GM12878 (cell line): ENCODE measurements around the gene SRD5A1. TPM values are rescaled to one million over a fixed set of nuclear protein-coding genes. Genes with fewer than 3 reads are reported as not detected.

Experiments used
- ATAC-seq: fragments of 200-7000 bp; cut with Tn5 transposase; 3 replicates; pipeline ENCODE4 v1.9.1; 2020; ENCODE audit warnings: mild to moderate bottlenecking, moderate library complexity
- BruUV-seq: library from RNA; stranded (reverse); fragments of 400-500 nt; replicated peaks from 2 replicates; lab custom pipeline; 2021; lab: Mats Ljungman, UMichigan
- CTCF ChIA-PET: fragments of 300-600 bp; sonication (Branson Sonifier 250); formaldehyde crosslinking; extraction: SDS; loops from one replicate; lab custom pipeline; 2021; ENCODE audit warnings: inconsistent platforms; lab: Yijun Ruan, JAX
- POLR2A ChIA-PET: fragments of 350-600 bp; formaldehyde crosslinking; extraction: SDS; loops from one replicate; lab custom pipeline; 2021; ENCODE audit warnings: inconsistent platforms; lab: Charles Lee
- RAD21 ChIA-PET: fragments of 300-600 bp; sonication (Branson Sonifier 250); formaldehyde crosslinking; loops from one replicate; lab custom pipeline; 2023; ENCODE audit warnings: antibody characterized with exemption; ENCODE audit not compliant: unreplicated experiment; lab: Charles Lee
- SMC1A ChIA-PET: fragments of 300-600 bp; sonication (Branson Sonifier 250); formaldehyde crosslinking; loops from one replicate; lab custom pipeline; 2023; ENCODE audit not compliant: unreplicated experiment, uncharacterized antibody; lab: Charles Lee
- DNase-seq: peaks from one replicate; pipeline ENCODE4 v3.0.0-alpha.2; 2011; ENCODE audit warnings: low read depth, low spot score
- FAIRE-seq: peaks from 3 replicates; lab custom pipeline; 2011; peaks lifted over from hg19 to GRCh38; lab: Jason Lieb, UNC
- H2AFZ ChIP-seq: 2 replicates; pipeline ENCODE4 v1.6.0; 2011; ENCODE audit warnings: low read depth, low read length, control low read depth; ENCODE audit not compliant: control insufficient read depth
- H3K27ac ChIP-seq: 2 replicates; pipeline ENCODE4 v1.5.1; 2011; ENCODE audit warnings: control low read depth; ENCODE audit not compliant: control insufficient read depth, insufficient read depth
- H3K27me3 ChIP-seq, 2 experiments: replicated peaks in 1 of 2; 2 replicates each; pipeline versions ENCODE4 v1.6.0 to v1.6.1; 2011; ENCODE audit warnings: low read length in 1 of 2; ENCODE audit not compliant: control insufficient read depth in 2 of 2, insufficient read depth in 2 of 2
- H3K36me3 ChIP-seq, 2 experiments: 2 replicates each; pipeline ENCODE4 v1.5.1; 2011; ENCODE audit warnings: low read length in 1 of 2; ENCODE audit not compliant: control insufficient read depth in 2 of 2, insufficient read depth in 2 of 2
- H3K4me1 ChIP-seq: 2 replicates; pipeline ENCODE4 v1.6.1; 2011; ENCODE audit warnings: mild to moderate bottlenecking, low read length, moderate library complexity, mixed read lengths; ENCODE audit not compliant: control insufficient read depth, insufficient read depth
- H3K4me2 ChIP-seq: 2 replicates; pipeline ENCODE4 v1.6.0; 2011; ENCODE audit warnings: control low read depth; ENCODE audit not compliant: control insufficient read depth, insufficient read depth
- H3K4me3 ChIP-seq: fragments of 200-600 bp; sonication (generic); 2 replicates; pipeline ENCODE4 v1.5.1; 2016
- H3K79me2 ChIP-seq: 2 replicates; pipeline ENCODE4 v1.6.0; 2011; ENCODE audit warnings: low read length; ENCODE audit not compliant: control insufficient read depth, insufficient read depth
- H3K9ac ChIP-seq: 2 replicates; pipeline ENCODE4 v1.8.0; 2011; ENCODE audit warnings: low read length, control low read depth, mixed read lengths; ENCODE audit not compliant: control insufficient read depth, insufficient read depth
- H3K9me3 ChIP-seq: replicated peaks from 3 replicates; pipeline ENCODE4 v1.5.1; 2011; ENCODE audit warnings: mild to moderate bottlenecking, low read length; ENCODE audit not compliant: control insufficient read depth, insufficient read depth
- H4K20me1 ChIP-seq: 2 replicates; pipeline ENCODE4 v1.6.0; 2011; ENCODE audit not compliant: control insufficient read depth, insufficient read depth
- NFIC ChIP-seq: IDR thresholded peaks from 2 replicates; pipeline ENCODE4 v1.6.1; 2012; ENCODE audit warnings: low read depth, mild to moderate bottlenecking, inconsistent platforms, low read length, moderate library complexity
- POLR2AphosphoS5 ChIP-seq: IDR thresholded peaks from 2 replicates; pipeline ENCODE4 v1.6.1; 2011; ENCODE audit warnings: mild to moderate bottlenecking, low read length, inconsistent platforms
- RFX5 ChIP-seq: IDR thresholded peaks from 2 replicates; pipeline ENCODE4 v1.6.1; 2011; ENCODE audit warnings: low read depth, low read length, improper control_type of control experiment
- TARDBP ChIP-seq: IDR thresholded peaks from 2 replicates; pipeline ENCODE4 v1.6.1; 2016; ENCODE audit warnings: borderline replicate concordance
- WGBS: methylation state at CpG from one replicate; pipeline ENCODE4 v1.1.6; 2016; ENCODE audit warnings: low lambda C conversion rate; ENCODE audit not compliant: insufficient replicate concordance, insufficient coverage; ENCODE audit errors: missing lambda C conversion rate; 5-methylcytosine and 5-hydroxymethylcytosine counted together
- in situ Hi-C: fragments of 300-500 bp; cut with MboI; formaldehyde crosslinking; loops from 9 replicates; pipeline ENCODE4 v1.14.3; 2018; ENCODE audit warnings: mixed read lengths
- intact Hi-C: fragments of 100-400 bp; cut with micrococcal nuclease; formaldehyde crosslinking; loops from one replicate; pipeline ENCODE4 v1.14.2; 2022; ENCODE audit not compliant: unreplicated experiment
- polyA plus RNA-seq, 11 experiments: library from polyadenylated mRNA; depleted of rRNA in 4 of 11; unstranded in 6 of 11; stranded (reverse) in 5 of 11; fragments of >200 nt; fragmentation: Nextera tagmentation in 4 of 11; fragmentation: Illumina TruSeq in 1 of 11; extraction: Ambion mirVana in 4 of 11; extraction: Trizol in 1 of 11; gene quantifications; 1 replicate in 1 of 11; 2 replicates in 10 of 11; pipeline versions ENCODE4 v1.2.1 to v1.2.3, GENCODE V29; 2011 to 2016; ENCODE audit warnings: inconsistent platforms in 2 of 11, missing spikeins in 2 of 11, low read depth in 1 of 11
- total RNA-seq, 4 experiments: library from RNA; depleted of rRNA in 3 of 4; stranded (reverse); fragments of >200 nt in 3 of 4; fragmentation: Illumina TruSeq in 1 of 4; extraction: Trizol in 1 of 4; gene quantifications; 2 replicates each; pipeline versions ENCODE4 v1.2.1 to v1.2.3, GENCODE V29; 2013 to 2021
- TF ChIP-seq, protein P1 (sequence below): IDR thresholded peaks from 2 replicates; pipeline ENCODE4 v1.6.1; 2012; ENCODE audit warnings: mild to moderate bottlenecking, low read depth, low read length

Gene SRD5A1
- total and polyA plus RNA-seq, 10 of the 15 experiments (the other 5 are each of a cell fraction or from before 2014, with no cell fraction given) = 0.76 to 20.1 (median 12.3) TPM

DNA sequence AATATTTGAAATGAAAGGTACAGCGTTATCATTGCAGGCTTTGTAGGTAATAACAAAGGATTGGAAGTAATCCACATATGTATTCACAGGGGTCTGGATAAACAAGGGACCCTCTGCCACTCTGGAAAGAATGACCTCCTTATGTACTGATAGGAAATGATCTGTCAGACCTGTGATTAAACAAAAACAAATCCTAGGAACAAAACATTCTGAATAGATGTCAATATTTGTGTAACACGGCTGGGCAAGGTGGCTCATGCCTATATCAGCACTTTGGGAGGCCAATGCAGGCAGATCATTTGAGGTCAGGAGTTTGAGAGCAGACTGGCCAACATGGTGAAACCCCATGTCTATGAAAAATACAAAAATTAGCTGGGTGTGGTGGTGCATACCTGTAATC is 42.7 kb upstream of the SRD5A1 start:
- Histone ChIP-seq H4K20me1 (no peaks in the 10 kb centered on the region), H3K9ac (no peak overlapping the region), H3K79me2 (no peaks in the 10 kb centered on the region), H3K4me1 (no peaks in the 10 kb centered on the region), H3K9me3 (no peaks in the 10 kb centered on the region), H3K4me2 (no peak overlapping the region), H2AFZ (no peak overlapping the region), H3K4me3 (no peak overlapping the region), H3K27ac (no peak overlapping the region), H3K36me3 (no peaks in the 10 kb centered on the region), H3K27me3 (no peaks in the 10 kb centered on the region; a peak in 2 of 4 replicates)
- BruUV-seq = no TSS peak
- 48% methylated on average over 2 of the region's 2 CpGs for WGBS
- RAD21 ChIA-PET = no interaction called here
- TF ChIP-seq POLR2AphosphoS5 (no peak), NFIC (no peak), RFX5 (no peak)
- CTCF ChIA-PET = no interaction called here
- in situ Hi-C loops (loop anchor here (25.0 kb wide), 1 partner anchor 1103 kb away; no protein-coding TSS in a partner anchor), intact Hi-C loops (no loop called here)
- FAIRE-seq = no peak
- no peak for DNase-seq
- ATAC-seq = no peak
- SMC1A ChIA-PET = no interaction called here
- POLR2A ChIA-PET = no interaction called here

DNA sequence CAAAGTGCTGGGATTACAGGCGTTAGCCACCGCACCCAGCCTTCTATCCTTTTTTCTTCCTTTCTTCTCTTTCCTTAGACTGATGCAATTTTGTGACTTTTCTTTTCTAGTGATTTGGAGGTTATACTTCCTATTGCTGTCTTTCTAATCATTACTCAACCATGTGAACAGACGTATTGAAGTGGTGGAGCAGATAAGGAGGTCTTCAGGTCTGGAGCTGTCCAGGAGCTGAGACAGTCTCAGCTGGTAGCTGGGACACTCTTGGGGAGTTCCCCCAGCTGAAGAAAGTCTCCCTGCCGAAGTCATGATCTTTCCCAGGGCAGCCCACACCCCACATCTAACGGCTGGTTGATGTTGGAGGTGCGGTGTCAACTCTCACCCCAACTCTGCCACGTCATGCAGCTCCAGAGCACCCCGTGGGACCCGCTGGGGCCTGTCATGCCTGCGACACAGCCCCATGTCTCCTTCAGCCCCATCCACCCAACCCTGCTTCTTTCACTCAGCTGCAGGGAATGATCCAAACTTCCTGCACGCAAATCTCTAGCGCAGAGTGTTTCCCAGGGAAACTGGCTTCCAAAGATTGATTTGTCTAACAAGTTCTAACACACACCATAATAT is 41.5 kb upstream of the SRD5A1 start:
- Histone ChIP-seq H2AFZ (no peak overlapping the region), H3K27ac (no peak overlapping the region), H3K4me2 (no peak overlapping the region), H3K79me2 (no peaks in the 10 kb centered on the region), H3K9me3 (no peaks in the 10 kb centered on the region), H3K27me3 (no peaks in the 10 kb centered on the region; a peak in 1 of 4 replicates), H3K4me3 (no peak overlapping the region), H3K4me1 (no peaks in the 10 kb centered on the region), H3K36me3 (no peaks in the 10 kb centered on the region), H4K20me1 (no peaks in the 10 kb centered on the region), H3K9ac (no peak overlapping the region)
- no TSS peak for BruUV-seq
- CTCF ChIA-PET = interaction anchor here (0.7 kb wide), 1 partner anchor 14 kb away, joined by 3 read pairs; no protein-coding TSS in a partner anchor
- ATAC-seq (no peak), DNase-seq (no peak), FAIRE-seq (no peak)
- POLR2A ChIA-PET = no interaction called here
- intact Hi-C loops (no loop called here), in situ Hi-C loops (loop anchor here (25.0 kb wide), 1 partner anchor 1104 kb away; no protein-coding TSS in a partner anchor)
- RAD21 ChIA-PET = no interaction called here
- TF ChIP-seq, protein P1, sequence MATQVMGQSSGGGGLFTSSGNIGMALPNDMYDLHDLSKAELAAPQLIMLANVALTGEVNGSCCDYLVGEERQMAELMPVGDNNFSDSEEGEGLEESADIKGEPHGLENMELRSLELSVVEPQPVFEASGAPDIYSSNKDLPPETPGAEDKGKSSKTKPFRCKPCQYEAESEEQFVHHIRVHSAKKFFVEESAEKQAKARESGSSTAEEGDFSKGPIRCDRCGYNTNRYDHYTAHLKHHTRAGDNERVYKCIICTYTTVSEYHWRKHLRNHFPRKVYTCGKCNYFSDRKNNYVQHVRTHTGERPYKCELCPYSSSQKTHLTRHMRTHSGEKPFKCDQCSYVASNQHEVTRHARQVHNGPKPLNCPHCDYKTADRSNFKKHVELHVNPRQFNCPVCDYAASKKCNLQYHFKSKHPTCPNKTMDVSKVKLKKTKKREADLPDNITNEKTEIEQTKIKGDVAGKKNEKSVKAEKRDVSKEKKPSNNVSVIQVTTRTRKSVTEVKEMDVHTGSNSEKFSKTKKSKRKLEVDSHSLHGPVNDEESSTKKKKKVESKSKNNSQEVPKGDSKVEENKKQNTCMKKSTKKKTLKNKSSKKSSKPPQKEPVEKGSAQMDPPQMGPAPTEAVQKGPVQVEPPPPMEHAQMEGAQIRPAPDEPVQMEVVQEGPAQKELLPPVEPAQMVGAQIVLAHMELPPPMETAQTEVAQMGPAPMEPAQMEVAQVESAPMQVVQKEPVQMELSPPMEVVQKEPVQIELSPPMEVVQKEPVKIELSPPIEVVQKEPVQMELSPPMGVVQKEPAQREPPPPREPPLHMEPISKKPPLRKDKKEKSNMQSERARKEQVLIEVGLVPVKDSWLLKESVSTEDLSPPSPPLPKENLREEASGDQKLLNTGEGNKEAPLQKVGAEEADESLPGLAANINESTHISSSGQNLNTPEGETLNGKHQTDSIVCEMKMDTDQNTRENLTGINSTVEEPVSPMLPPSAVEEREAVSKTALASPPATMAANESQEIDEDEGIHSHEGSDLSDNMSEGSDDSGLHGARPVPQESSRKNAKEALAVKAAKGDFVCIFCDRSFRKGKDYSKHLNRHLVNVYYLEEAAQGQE = 0 out of 2 replicates have a peak, but pooled peaks have one; percentile 50
- no peak for TF ChIP-seq TARDBP
- SMC1A ChIA-PET = no interaction called here
- 55% methylated on average over 12 of the region's 12 CpGs for WGBS
